ENCODE results near the gene SLBP.

DNA sequence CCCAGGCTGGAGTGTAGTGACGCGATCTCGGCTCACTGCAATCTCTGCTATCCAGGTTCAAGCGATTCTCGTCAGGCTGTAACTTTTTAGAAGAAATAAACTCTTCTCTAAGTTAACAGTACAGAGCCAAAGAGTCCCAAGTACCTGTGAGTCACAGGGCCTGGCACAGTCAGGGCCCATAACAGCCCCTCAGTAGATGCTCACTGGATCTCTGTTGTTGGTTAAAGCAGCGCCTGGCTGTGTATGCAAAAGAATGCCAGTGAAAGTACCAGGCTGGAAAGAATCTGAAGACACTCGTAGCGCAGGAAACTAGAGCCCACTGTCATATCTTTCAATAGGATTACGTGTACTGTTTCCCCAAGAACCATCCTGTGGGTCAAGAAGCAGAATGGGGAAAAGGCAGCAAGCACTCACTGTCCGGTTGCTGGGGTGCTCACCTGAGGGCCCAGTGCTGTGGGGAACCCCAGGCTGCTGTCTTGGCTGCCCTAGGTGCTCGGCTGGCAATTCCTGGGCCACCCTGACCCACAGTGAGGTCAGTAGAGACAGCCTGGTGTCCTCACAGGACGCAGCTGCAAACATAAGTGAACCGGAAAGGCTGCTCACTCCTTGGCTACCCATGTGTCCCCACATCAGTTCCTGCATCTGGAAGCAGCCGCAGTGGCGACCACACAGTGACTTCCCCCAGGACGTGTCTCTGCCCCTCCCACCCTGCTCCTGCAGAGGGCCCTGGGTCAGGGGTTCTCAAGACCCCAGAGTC lies 3.1 kb upstream of the SLBP start:
- TF ChIP-seq, protein P1, sequence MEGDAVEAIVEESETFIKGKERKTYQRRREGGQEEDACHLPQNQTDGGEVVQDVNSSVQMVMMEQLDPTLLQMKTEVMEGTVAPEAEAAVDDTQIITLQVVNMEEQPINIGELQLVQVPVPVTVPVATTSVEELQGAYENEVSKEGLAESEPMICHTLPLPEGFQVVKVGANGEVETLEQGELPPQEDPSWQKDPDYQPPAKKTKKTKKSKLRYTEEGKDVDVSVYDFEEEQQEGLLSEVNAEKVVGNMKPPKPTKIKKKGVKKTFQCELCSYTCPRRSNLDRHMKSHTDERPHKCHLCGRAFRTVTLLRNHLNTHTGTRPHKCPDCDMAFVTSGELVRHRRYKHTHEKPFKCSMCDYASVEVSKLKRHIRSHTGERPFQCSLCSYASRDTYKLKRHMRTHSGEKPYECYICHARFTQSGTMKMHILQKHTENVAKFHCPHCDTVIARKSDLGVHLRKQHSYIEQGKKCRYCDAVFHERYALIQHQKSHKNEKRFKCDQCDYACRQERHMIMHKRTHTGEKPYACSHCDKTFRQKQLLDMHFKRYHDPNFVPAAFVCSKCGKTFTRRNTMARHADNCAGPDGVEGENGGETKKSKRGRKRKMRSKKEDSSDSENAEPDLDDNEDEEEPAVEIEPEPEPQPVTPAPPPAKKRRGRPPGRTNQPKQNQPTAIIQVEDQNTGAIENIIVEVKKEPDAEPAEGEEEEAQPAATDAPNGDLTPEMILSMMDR (IDR thresholded peaks at IDR 0.05 in 4 of 5, conservative IDR thresholded peaks at IDR 0.05 in 1 of 5), result no peak
- no peak for TF ChIP-seq POLR2A (IDR thresholded peaks at IDR 0.05)
